GM18870 (cell line): ENCODE measurements around the gene ALDH2.
"Not testable (repeated sequence)": the region's sequence is repeated elsewhere in the genome, so short reads cannot be mapped to it uniquely, and the experiment has no call there.

Experiments used
- ATAC-seq: cut with Tn5 transposase; IDR thresholded peaks from one replicate; pipeline ENCODE4 v1.9.1; 2021; ENCODE audit warnings: moderate library complexity; ENCODE audit not compliant: unreplicated experiment

Gene ALDH2

GRCh38 chr12:111758120-111758561 lies 8.6 kb upstream of the ALDH2 start:
- ATAC-seq: no peak

GRCh38 chr12:111759271-111759670 lies 7.5 kb upstream of the ALDH2 start:
- no peak for ATAC-seq

GRCh38 chr12:111759991-111760390 lies 6.7 kb upstream of the ALDH2 start:
- no peak for ATAC-seq

- ATAC-seq: no peak
Observed at GRCh38 chr12:111761099-111761498, 5.6 kb upstream of the ALDH2 start.

GRCh38 chr12:111761706-111762105 lies 5.0 kb upstream of the ALDH2 start:
- peak; percentile 29 for ATAC-seq

- not testable (repeated sequence) for ATAC-seq
Observed at GRCh38 chr12:111763552-111763951, 3.2 kb upstream of the ALDH2 start.

GRCh38 chr12:111764120-111764821 lies 2.5 kb upstream of the ALDH2 start:
- no peak for ATAC-seq

- no peak for ATAC-seq
Observed at GRCh38 chr12:111767362-111768158, 827 bp downstream of the ALDH2 start.

GRCh38 chr12:111768159-111768895 lies 1.6 kb downstream of the ALDH2 start:
- no peak for ATAC-seq

- ATAC-seq: no peak
Observed at GRCh38 chr12:111769599-111769998, 2.9 kb downstream of the ALDH2 start.

- no peak for ATAC-seq
Observed at GRCh38 chr12:111773801-111774551, 7.2 kb downstream of the ALDH2 start.

- no peak for ATAC-seq
Observed at GRCh38 chr12:111775205-111776193, 8.8 kb downstream of the ALDH2 start.

GRCh38 chr12:111776836-111777344 lies 10.2 kb downstream of the ALDH2 start:
- ATAC-seq: no peak

- no peak for ATAC-seq
Observed at GRCh38 chr12:111777345-111778045, 10.8 kb downstream of the ALDH2 start.

GRCh38 chr12:111780166-111780565 lies 13.4 kb downstream of the ALDH2 start:
- ATAC-seq: no peak

- no peak for ATAC-seq
Observed at GRCh38 chr12:111780615-111781014, 13.9 kb downstream of the ALDH2 start.

GRCh38 chr12:111781085-111781658 lies 14.4 kb downstream of the ALDH2 start:
- no peak for ATAC-seq

- ATAC-seq: no peak
Observed at GRCh38 chr12:111783046-111783445, 16.3 kb downstream of the ALDH2 start.
